Neutrophil (primary cell): Measurements from ENCODE around the gene EFCAB14.

Source experiments
- H3K27ac ChIP-seq: fragments of 200-600 bp; sonication (generic); 2 replicates; pipeline ENCODE4 v1.5.1; 2016; ENCODE audit warnings: mild to moderate bottlenecking, moderate library complexity
- H3K27me3 ChIP-seq: fragments of 200-600 bp; sonication (generic); 2 replicates; pipeline ENCODE4 v1.6.0; 2016; ENCODE audit warnings: mild to moderate bottlenecking
- H3K36me3 ChIP-seq: fragments of 200-600 bp; sonication (generic); 2 replicates; pipeline ENCODE4 v1.5.1; 2017
- H3K4me1 ChIP-seq, 2 experiments: fragments of 200-600 bp in 1 of 2; sonication (generic) in 1 of 2; 1 replicate in 1 of 2; 2 replicates in 1 of 2; pipeline versions ENCODE4 v1.5.1 to v1.6.1; 2013 to 2016; ENCODE audit warnings: low read depth in 1 of 2, low read length in 1 of 2, mild to moderate bottlenecking in 1 of 2, moderate library complexity in 1 of 2; ENCODE audit not compliant: control insufficient read depth in 1 of 2, insufficient read depth in 1 of 2
- H3K4me3 ChIP-seq, 2 experiments: fragments of 200-600 bp in 1 of 2; sonication (generic) in 1 of 2; 1 replicate in 1 of 2; 2 replicates in 1 of 2; pipeline ENCODE4 v1.5.1; 2013 to 2016; ENCODE audit warnings: low read depth in 1 of 2, low read length in 1 of 2, mild to moderate bottlenecking in 1 of 2, moderate library complexity in 1 of 2
- H3K9me3 ChIP-seq: fragments of 200-600 bp; sonication (generic); 2 replicates; pipeline ENCODE4 v1.5.1; 2016
- TF ChIP-seq, protein P1 (sequence below): fragments of 200-600 bp; sonication (generic); IDR thresholded peaks from 2 replicates; pipeline ENCODE4 v1.5.1; 2016; ENCODE audit warnings: antibody characterized with exemption

Gene EFCAB14

GRCh38 chr1:46638921-46639320 lies 80.0 kb downstream of the EFCAB14 start:
- no peaks in the 10 kb centered on the region for H3K9me3 ChIP-seq
- TF ChIP-seq, protein P1, sequence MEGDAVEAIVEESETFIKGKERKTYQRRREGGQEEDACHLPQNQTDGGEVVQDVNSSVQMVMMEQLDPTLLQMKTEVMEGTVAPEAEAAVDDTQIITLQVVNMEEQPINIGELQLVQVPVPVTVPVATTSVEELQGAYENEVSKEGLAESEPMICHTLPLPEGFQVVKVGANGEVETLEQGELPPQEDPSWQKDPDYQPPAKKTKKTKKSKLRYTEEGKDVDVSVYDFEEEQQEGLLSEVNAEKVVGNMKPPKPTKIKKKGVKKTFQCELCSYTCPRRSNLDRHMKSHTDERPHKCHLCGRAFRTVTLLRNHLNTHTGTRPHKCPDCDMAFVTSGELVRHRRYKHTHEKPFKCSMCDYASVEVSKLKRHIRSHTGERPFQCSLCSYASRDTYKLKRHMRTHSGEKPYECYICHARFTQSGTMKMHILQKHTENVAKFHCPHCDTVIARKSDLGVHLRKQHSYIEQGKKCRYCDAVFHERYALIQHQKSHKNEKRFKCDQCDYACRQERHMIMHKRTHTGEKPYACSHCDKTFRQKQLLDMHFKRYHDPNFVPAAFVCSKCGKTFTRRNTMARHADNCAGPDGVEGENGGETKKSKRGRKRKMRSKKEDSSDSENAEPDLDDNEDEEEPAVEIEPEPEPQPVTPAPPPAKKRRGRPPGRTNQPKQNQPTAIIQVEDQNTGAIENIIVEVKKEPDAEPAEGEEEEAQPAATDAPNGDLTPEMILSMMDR: no peak
- H3K4me3 ChIP-seq: no peak overlapping the region
- H3K27me3 ChIP-seq: no peaks in the 10 kb centered on the region
- peaks cover 39% of the 10 kb centered on the region for H3K36me3 ChIP-seq
- no peak overlapping the region for H3K27ac ChIP-seq
- H3K4me1 ChIP-seq: no peaks in the 10 kb centered on the region

GRCh38 chr1:46637444-46638083 lies 81.3 kb downstream of the EFCAB14 start:
- H3K4me1 ChIP-seq: no peaks in the 10 kb centered on the region
- H3K4me3 ChIP-seq: no peak overlapping the region
- no peak overlapping the region for H3K27ac ChIP-seq
- no peaks in the 10 kb centered on the region for H3K27me3 ChIP-seq
- peaks cover 41% of the 10 kb centered on the region for H3K36me3 ChIP-seq
- no peaks in the 10 kb centered on the region for H3K9me3 ChIP-seq
- TF ChIP-seq, protein P1: no peak

GRCh38 chr1:46635205-46635604 lies 83.7 kb downstream of the EFCAB14 start:
- H3K4me1 ChIP-seq: no peaks in the 10 kb centered on the region
- no peak overlapping the region for H3K4me3 ChIP-seq
- no peaks in the 10 kb centered on the region for H3K27me3 ChIP-seq
- peaks cover 52% of the 10 kb centered on the region for H3K36me3 ChIP-seq
- TF ChIP-seq, protein P1: no peak
- no peaks in the 10 kb centered on the region for H3K9me3 ChIP-seq
- H3K27ac ChIP-seq: no peak overlapping the region

DNA sequence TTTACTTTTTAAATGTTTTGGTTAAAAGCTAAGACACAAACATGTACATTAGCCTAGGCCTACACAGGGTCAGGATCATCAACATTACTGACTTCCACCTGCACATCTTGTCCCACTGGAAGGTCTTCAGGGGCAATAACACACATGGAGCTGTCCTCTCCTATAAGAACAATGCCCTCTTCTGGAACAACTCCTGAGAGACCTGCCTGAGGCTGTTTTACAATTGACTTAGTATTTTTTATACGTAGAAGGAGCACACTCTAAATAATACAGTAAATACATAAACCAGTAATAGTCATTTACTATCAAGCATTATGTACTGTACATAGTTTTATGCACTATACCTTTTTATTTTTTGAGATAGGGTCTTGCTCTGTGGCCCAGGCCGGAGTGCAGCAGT lies 88.2 kb downstream of the EFCAB14 start:
- H3K27ac ChIP-seq: no peak overlapping the region
- no peaks in the 10 kb centered on the region for H3K9me3 ChIP-seq
- TF ChIP-seq, protein P1: no peak
- no peaks in the 10 kb centered on the region for H3K4me1 ChIP-seq
- H3K4me3 ChIP-seq: no peak overlapping the region
- peaks cover 45% of the 10 kb centered on the region for H3K36me3 ChIP-seq
- H3K27me3 ChIP-seq: no peaks in the 10 kb centered on the region
